Mucosa of stomach (tissue), 1 donor: ENCODE data around the gene ZNF358.

ENCODE experiments used
- H3K27me3 ChIP-seq: one replicate; pipeline ENCODE4 v1.7.0; 2013; ENCODE audit warnings: mild to moderate bottlenecking, low read length; ENCODE audit not compliant: control insufficient read depth, insufficient read depth
- H3K36me3 ChIP-seq: one replicate; pipeline ENCODE4 v1.7.0; 2013; ENCODE audit warnings: low read length; ENCODE audit not compliant: control insufficient read depth, insufficient read depth
- H3K4me1 ChIP-seq: one replicate; pipeline ENCODE4 v1.7.0; 2013; ENCODE audit warnings: mild to moderate bottlenecking, low read length; ENCODE audit not compliant: control insufficient read depth, insufficient read depth
- H3K4me3 ChIP-seq: one replicate; pipeline ENCODE4 v1.7.0; 2013; ENCODE audit warnings: low read length
- H3K9ac ChIP-seq: one replicate; pipeline ENCODE4 v1.7.0; 2013; ENCODE audit warnings: mild to moderate bottlenecking, low read length, moderate library complexity
- H3K9me3 ChIP-seq: one replicate; pipeline ENCODE4 v1.7.0; 2013; ENCODE audit warnings: mild to moderate bottlenecking, low read length, moderate library complexity; ENCODE audit not compliant: control insufficient read depth
- donor health status: Pancreatic carcinoma.

Gene ZNF358

GRCh38 chr19:7524992-7525739 is 9.3 kb downstream of the ZNF358 start:
- H3K36me3 ChIP-seq = no peaks in the 10 kb centered on the region

GRCh38 chr19:7526059-7526929 is 10.4 kb downstream of the ZNF358 start:
- no peaks in the 10 kb centered on the region for H3K27me3 ChIP-seq
- peaks cover 18% of the 10 kb centered on the region for H3K4me1 ChIP-seq
- no peaks in the 10 kb centered on the region for H3K9me3 ChIP-seq
- no peak overlapping the region for H3K4me3 ChIP-seq
- no peak overlapping the region for H3K9ac ChIP-seq
- H3K36me3 ChIP-seq = no peaks in the 10 kb centered on the region

More at GRCh38 chr19:7524992-7525739, 9.3 kb downstream of the ZNF358 start:
- H3K9me3 ChIP-seq = no peaks in the 10 kb centered on the region
- H3K27me3 ChIP-seq = no peaks in the 10 kb centered on the region
- H3K9ac ChIP-seq = no peak overlapping the region
- H3K4me1 ChIP-seq = peaks cover 18% of the 10 kb centered on the region
- H3K4me3 ChIP-seq = no peak overlapping the region

GRCh38 chr19:7527516-7528191 is 11.8 kb downstream of the ZNF358 start:
- Histone ChIP-seq H3K9me3 (no peaks in the 10 kb centered on the region), H3K4me3 (no peak overlapping the region), H3K27me3 (no peaks in the 10 kb centered on the region), H3K36me3 (no peaks in the 10 kb centered on the region), H3K9ac (no peak overlapping the region), H3K4me1 (peaks cover 11% of the 10 kb centered on the region)

- Histone ChIP-seq H3K27me3 (no peaks in the 10 kb centered on the region), H3K9me3 (no peaks in the 10 kb centered on the region), H3K4me3 (no peak overlapping the region), H3K9ac (no peak overlapping the region), H3K4me1 (peaks cover 7% of the 10 kb centered on the region), H3K36me3 (no peaks in the 10 kb centered on the region)
These were observed 12.3 kb downstream of the ZNF358 start for GRCh38 chr19:7528192-7528519.

GRCh38 chr19:7528522-7529245 is 12.8 kb downstream of the ZNF358 start:
- H3K9me3 ChIP-seq = no peaks in the 10 kb centered on the region
- no peak overlapping the region for H3K4me3 ChIP-seq
- H3K9ac ChIP-seq = no peak overlapping the region
- no peaks in the 10 kb centered on the region for H3K27me3 ChIP-seq
- no peaks in the 10 kb centered on the region for H3K36me3 ChIP-seq
- H3K4me1 ChIP-seq = peaks cover 5% of the 10 kb centered on the region

- Histone ChIP-seq H3K4me1 (peaks cover 4% of the 10 kb centered on the region), H3K9me3 (no peaks in the 10 kb centered on the region), H3K4me3 (no peak overlapping the region), H3K36me3 (no peaks in the 10 kb centered on the region), H3K27me3 (no peaks in the 10 kb centered on the region), H3K9ac (no peak overlapping the region)
These were observed 13.3 kb downstream of the ZNF358 start for GRCh38 chr19:7529246-7529600.

- Histone ChIP-seq H3K9me3 (no peaks in the 10 kb centered on the region), H3K9ac (no peak overlapping the region), H3K36me3 (no peaks in the 10 kb centered on the region), H3K4me1 (peaks cover 4% of the 10 kb centered on the region), H3K4me3 (no peak overlapping the region), H3K27me3 (no peaks in the 10 kb centered on the region)
These were observed 13.9 kb downstream of the ZNF358 start for GRCh38 chr19:7529610-7530490.

GRCh38 chr19:7533281-7533885 is 17.5 kb downstream of the ZNF358 start:
- H3K36me3 ChIP-seq = no peaks in the 10 kb centered on the region
- peaks cover 4% of the 10 kb centered on the region for H3K4me1 ChIP-seq
- H3K27me3 ChIP-seq = no peaks in the 10 kb centered on the region
- peak overlapping the region; percentile 70 for H3K9ac ChIP-seq
- no peaks in the 10 kb centered on the region for H3K9me3 ChIP-seq
- H3K4me3 ChIP-seq = peak overlapping the region; percentile 20

GRCh38 chr19:7533925-7534480 is 18.1 kb downstream of the ZNF358 start:
- no peaks in the 10 kb centered on the region for H3K9me3 ChIP-seq
- peak overlapping the region; percentile 85 for H3K9ac ChIP-seq
- no peaks in the 10 kb centered on the region for H3K27me3 ChIP-seq
- H3K4me1 ChIP-seq = peaks cover 4% of the 10 kb centered on the region
- peak overlapping the region; percentile 94 for H3K4me3 ChIP-seq
- H3K36me3 ChIP-seq = no peaks in the 10 kb centered on the region

GRCh38 chr19:7534531-7535046 is 18.7 kb downstream of the ZNF358 start:
- H3K9me3 ChIP-seq = no peaks in the 10 kb centered on the region
- H3K4me3 ChIP-seq = peak overlapping the region; percentile 94
- no peaks in the 10 kb centered on the region for H3K36me3 ChIP-seq
- H3K4me1 ChIP-seq = peaks cover 4% of the 10 kb centered on the region
- H3K27me3 ChIP-seq = no peaks in the 10 kb centered on the region
- H3K9ac ChIP-seq = peak overlapping the region; percentile 85
